Cardiac muscle cell (in vitro differentiated cells and primary cell): ENCODE measurements around the gene EHF. TPM values are rescaled to one million over a fixed set of nuclear protein-coding genes. Genes with fewer than 3 reads are reported as not detected.

ENCODE experiments used
- DNase-seq, 2 donors: peaks; one replicate each; pipeline versions ENCODE4 v3.0.0 to v3.0.0-alpha.2; 2010 to 2017; ENCODE audit warnings: low read depth in 1 of 2, low spot score in 1 of 2
- H3K27ac ChIP-seq: fragments of 200-600 bp; sonication (generic); 2 replicates; pipeline ENCODE4 v1.5.1; 2016
- H3K27me3 ChIP-seq: fragments of 200-600 bp; sonication (generic); 2 replicates; pipeline ENCODE4 v1.6.0; 2016; ENCODE audit warnings: control low read depth
- H3K36me3 ChIP-seq: fragments of 200-600 bp; sonication (generic); 2 replicates; pipeline ENCODE4 v1.5.1; 2016; ENCODE audit warnings: control low read depth
- H3K4me1 ChIP-seq: fragments of 200-600 bp; sonication (generic); 2 replicates; pipeline ENCODE4 v1.8.1; 2017; ENCODE audit warnings: low read depth, mild to moderate bottlenecking, mixed run types
- H3K4me3 ChIP-seq: fragments of 200-600 bp; sonication (generic); 2 replicates; pipeline ENCODE4 v1.5.1; 2016; ENCODE audit warnings: mild to moderate bottlenecking
- H3K9me3 ChIP-seq: fragments of 200-600 bp; sonication (generic); 2 replicates; pipeline ENCODE4 v1.5.1; 2017; ENCODE audit warnings: low read depth, mild to moderate bottlenecking, control low read depth
- polyA plus RNA-seq: library from polyadenylated mRNA; unstranded; fragments of >200 nt; fragmentation: Nextera tagmentation; extraction: Ambion mirVana; gene quantifications from 2 replicates; pipeline ENCODE4 v1.2.1, GENCODE V29; 2016
- total RNA-seq: library from RNA; depleted of rRNA; stranded (reverse); fragments of >200 nt; gene quantifications from 2 replicates; pipeline ENCODE4 v1.2.3, GENCODE V29; 2016
- TF ChIP-seq, protein P1 (sequence below): IDR thresholded peaks from 2 replicates; pipeline ENCODE4 v1.5.1; 2012; ENCODE audit warnings: low read depth, mild to moderate bottlenecking, low read length

EHF gene
- total and polyA plus RNA-seq, 2 experiments from 2014 or later, result not detected

DNA sequence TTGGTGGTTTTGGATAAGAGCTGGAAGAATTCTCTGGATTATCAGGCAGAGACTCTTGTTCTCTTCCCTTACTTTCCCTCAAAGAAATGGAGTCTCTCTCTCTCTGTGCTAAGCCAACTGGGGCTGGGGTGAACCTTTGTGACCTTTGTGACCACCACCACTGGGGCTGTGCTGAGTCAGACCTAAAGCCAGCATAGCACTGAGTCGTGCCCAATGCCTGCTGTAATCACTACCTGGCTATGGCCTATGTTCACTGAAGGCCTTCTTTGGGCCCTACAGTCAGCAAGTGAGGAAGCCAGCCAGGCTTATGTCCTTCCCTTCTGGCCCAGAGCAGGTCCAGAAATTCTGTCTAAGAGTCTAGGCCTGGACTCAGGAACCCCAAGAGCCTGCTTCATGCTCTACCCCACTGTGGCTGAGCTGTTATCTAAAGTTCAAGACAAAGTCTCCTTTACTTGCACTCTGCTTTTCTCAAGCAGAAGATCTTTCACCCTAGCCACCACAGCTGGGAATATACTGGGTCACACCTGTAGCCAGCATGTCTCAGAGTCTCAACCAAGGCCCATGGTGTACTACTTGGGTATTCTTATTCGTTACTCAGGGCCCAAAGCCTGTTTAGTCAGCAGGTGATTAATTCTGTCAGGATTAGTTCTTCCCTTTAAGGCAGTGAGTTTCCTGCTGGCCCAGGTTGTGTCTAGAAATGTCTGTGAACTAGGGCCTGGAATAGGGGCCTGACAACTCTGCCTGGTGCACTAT is 86.0 kb downstream of the EHF start:
- Histone ChIP-seq H3K4me1 (no peaks in the 10 kb centered on the region), H3K36me3 (no peaks in the 10 kb centered on the region), H3K9me3 (no peaks in the 10 kb centered on the region), H3K27ac (no peak overlapping the region), H3K4me3 (no peak overlapping the region), H3K27me3 (no peaks in the 10 kb centered on the region)
- TF ChIP-seq, protein P1, sequence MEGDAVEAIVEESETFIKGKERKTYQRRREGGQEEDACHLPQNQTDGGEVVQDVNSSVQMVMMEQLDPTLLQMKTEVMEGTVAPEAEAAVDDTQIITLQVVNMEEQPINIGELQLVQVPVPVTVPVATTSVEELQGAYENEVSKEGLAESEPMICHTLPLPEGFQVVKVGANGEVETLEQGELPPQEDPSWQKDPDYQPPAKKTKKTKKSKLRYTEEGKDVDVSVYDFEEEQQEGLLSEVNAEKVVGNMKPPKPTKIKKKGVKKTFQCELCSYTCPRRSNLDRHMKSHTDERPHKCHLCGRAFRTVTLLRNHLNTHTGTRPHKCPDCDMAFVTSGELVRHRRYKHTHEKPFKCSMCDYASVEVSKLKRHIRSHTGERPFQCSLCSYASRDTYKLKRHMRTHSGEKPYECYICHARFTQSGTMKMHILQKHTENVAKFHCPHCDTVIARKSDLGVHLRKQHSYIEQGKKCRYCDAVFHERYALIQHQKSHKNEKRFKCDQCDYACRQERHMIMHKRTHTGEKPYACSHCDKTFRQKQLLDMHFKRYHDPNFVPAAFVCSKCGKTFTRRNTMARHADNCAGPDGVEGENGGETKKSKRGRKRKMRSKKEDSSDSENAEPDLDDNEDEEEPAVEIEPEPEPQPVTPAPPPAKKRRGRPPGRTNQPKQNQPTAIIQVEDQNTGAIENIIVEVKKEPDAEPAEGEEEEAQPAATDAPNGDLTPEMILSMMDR, result no peak
- DNase-seq, result no peak

DNA sequence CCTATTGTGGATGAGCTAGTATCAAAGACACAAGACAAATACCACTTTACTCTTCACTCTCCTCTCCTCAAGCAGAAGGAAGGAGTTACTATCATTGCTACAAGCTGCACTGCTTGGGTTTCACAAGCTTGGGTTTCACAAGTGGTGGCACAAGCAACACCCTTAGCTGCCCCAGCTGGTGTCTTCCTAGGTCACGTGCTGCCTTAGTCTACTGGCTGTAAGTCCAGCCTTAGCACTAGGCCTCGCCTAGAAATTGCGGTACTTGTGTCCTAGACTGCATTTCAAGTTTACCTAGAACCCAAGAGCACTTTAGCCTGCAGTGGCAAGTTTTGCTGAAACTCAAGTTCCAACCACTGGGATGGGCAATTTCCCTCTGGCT is 86.6 kb downstream of the EHF start:
- DNase-seq, result no peak
- no peaks in the 10 kb centered on the region for H3K27me3 ChIP-seq
- TF ChIP-seq, protein P1, result no peak
- H3K4me1 ChIP-seq, result no peaks in the 10 kb centered on the region
- H3K36me3 ChIP-seq, result no peaks in the 10 kb centered on the region
- no peak overlapping the region for H3K4me3 ChIP-seq
- no peak overlapping the region for H3K27ac ChIP-seq
- no peaks in the 10 kb centered on the region for H3K9me3 ChIP-seq

Other genes with a start within 250 kb of the EHF start
- 29.3 and 50.1 TPM in 2 replicates for gene CAT, start 182.2 kb upstream of the EHF start, total RNA-seq
- gene CAT, start 182.2 kb upstream of the EHF start, polyA plus RNA-seq, result 27.1 and 56.7 TPM in 2 replicates
- not detected in 2 replicates for gene ELF5, start 107.3 kb upstream of the EHF start, total RNA-seq
- gene ELF5, start 107.3 kb upstream of the EHF start, polyA plus RNA-seq, result not detected in 2 replicates